Left renal pelvis (tissue), 4 donors: ENCODE data around the gene ZNF783. TPM values are rescaled to one million over a fixed set of nuclear protein-coding genes. Genes with fewer than 3 reads are reported as not detected.
"Not testable (repeated sequence)": the region's sequence is repeated elsewhere in the genome, so short reads cannot be mapped to it uniquely, and the experiment has no call there.

Experiments
- DNase-seq, 4 donors: peaks; one replicate each; pipeline ENCODE4 v3.0.0-alpha.2; 2013; ENCODE audit warnings: low read depth in 4 of 4, low spot score in 3 of 4
- polyA plus RNA-seq, 4 donors: library from polyadenylated mRNA; unstranded; fragments of 120-200 nt; gene quantifications; one replicate each; pipeline ENCODE4 v1.2.1, GENCODE V29; 2013; ENCODE audit not compliant: insufficient read length in 4 of 4

Gene ZNF783
- polyA plus RNA-seq = 10 to 100 TPM; 11.3 to 18.5 (median 14.4) TPM

DNA sequence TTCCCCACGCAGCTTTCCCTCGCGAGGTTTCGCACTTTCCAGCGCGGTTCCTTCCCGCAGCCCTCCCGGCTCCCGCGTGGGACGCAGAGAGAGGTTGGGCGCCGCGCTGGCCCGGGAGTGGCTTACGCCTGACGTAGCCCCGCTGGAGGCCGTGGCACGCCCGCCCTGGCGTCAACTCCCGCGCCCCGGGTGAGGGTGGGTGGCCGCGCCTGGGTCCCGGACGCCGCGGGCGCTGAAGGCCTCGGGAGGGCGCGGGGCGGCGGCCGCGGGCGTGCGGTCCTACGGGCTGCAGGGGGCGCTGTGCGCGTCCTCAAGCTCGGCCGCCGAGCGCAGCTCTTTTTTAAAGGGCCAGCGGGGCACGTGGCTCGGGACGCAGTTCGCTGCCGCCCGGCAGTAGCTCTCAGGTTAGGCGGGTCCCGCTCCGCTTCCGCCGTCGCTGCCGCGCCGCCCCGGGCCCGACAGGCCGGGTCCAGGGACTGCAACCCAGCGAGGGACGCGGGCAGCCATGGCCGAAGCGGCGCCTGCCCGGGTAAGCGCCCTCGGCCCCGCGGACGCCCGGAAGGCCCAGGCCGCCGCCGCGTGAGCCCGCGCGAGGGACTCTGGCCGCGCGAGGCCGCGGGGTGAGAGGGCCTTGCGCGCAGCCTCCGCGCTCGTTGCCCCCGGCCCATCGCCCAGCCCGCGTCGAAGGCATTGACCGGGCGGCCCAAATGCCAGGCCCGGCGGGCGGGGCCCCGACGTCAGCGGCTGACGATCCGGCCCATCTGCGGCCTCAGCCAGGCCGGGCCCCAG, at the start of gene ZNF783:
Gene ZNF783, plus strand, starts transcription at position 368 of the 789 bp plus-strand sequence. Its CDS starts 138 bp downstream, at position 506.
- DNase-seq = peak; percentile 62 to 80 (median 74)

GRCh38 chr7:149214020-149214720, 47.8 kb upstream of the ZNF783 start:
- DNase-seq = no peak

DNA sequence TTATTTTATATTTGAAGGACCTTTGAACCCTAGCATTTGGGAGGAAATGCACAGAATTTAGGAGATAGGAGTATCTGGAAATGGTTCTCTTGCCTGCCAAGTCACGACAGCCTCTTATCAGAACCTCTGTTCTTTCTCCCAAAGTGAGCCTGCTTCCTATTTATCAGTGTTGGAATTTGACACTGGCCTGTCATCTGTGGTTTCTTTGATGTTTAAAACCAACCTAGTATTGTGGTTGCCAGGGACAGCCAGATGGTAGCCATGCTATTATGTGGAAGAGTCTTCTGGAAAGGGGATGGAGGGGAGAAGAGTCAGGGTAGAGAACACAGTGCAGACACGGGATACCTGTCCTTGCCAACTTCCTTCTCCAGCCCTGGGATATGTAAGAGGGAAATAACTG, 45.6 kb upstream of the ZNF783 start:
- DNase-seq = no peak

DNA sequence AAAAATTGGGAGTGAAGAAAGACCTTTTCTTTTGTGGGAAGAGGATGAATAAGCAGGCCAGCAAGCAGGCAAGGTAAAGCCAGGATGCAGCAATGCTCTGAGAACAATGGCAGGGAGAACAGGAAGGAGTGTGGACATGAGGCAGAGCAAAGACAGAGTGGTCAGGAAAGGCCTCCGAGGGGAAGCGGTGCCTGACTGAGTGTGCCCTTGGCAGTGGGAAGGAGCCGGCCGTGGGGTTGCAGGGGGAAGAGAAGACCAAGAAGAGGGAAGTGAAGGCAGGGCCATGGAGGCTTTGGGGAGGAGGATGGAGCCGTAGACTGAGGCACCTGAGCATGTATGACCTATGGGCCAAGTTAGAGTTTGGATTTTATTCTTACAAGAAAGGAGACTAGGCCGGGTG, 44.4 kb upstream of the ZNF783 start:
- no peak for DNase-seq

DNA sequence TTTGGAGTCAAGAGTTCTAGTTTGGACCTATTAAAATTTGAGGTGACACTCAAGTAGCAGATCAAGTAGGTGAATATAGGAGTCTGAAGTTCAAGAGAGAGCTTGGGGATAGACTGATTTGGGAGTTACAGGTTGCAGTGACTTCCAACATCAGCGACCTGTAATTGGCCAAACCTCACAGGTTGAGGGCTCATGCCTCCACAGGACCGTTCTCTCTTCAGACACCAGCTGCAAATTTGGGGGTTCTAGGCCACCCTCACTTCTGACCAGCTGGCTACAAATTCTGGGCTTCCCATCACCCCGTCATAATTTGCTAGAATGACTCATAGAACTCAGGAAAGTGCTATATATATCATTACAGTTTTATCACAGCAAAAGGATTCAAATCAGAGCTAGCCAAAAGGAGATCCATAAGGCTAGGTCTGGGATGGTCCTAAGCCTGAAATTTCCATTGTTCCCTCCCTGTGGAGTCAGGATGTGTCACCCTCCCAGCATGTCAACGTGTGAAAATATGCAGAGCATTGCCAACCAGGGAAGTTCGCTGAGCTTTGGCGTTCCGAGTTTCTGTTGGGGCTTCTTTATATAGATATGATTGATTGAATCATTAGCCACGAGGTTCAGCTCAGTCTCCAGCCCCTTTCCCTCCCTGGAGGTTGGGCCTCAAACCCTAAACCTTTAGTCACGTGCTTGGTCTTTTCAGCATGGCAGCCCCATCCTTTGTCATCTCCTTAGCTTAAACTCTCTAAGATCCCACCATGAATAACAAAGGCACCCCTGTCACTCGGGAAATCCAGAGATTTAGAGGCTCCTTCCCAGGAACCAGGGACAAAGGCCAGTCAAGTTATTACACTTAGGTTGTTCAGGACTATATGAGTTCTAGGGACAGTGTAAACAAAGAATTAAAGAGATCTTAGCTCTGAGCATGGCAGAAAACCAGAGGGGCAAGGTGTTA, 43.3 kb upstream of the ZNF783 start:
- no peak for DNase-seq

GRCh38 chr7:149220534-149220933, 41.5 kb upstream of the ZNF783 start:
- DNase-seq = no peak

- no peak for DNase-seq
These were observed 38.8 kb upstream of the ZNF783 start for GRCh38 chr7:149223176-149223575.

DNA sequence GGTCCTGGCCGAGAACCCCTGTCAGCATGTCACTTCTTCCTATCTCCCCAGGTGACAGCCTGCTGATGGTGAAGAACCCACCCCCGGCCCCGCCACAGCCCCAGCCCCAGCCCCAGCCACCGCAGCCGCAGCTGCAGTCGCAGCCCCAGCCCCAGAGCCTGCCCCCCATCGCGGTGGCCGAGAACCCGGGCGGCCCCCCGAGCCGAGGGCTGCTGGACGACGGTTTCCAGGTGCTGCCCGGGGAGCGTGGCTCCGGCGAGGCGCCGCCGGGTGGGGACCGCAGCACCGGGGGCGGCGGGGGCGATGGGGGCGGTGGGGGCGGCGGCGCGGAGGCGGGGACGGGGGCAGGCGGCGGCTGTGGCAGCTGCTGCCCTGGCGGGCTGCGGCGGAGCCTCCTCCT, 38.2 kb upstream of the ZNF783 start:
- no peak for DNase-seq

DNA sequence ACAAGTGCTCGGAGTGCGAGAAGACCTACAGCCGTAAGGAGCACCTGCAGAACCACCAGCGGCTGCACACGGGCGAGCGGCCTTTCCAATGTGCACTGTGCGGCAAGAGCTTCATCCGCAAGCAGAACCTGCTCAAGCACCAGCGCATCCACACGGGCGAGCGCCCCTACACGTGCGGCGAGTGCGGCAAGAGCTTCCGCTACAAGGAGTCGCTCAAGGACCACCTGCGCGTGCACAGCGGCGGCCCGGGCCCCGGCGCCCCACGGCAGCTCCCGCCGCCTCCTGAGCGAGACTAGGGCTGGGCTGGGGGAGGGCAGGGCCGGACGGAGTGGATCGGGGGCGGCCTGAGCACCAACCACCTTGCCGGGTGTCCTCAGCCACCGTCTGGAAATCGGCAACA, 37.6 kb upstream of the ZNF783 start:
- DNase-seq = no peak

- DNase-seq = no peak
These were observed 36.9 kb upstream of the ZNF783 start for GRCh38 chr7:149225106-149225505.

DNA sequence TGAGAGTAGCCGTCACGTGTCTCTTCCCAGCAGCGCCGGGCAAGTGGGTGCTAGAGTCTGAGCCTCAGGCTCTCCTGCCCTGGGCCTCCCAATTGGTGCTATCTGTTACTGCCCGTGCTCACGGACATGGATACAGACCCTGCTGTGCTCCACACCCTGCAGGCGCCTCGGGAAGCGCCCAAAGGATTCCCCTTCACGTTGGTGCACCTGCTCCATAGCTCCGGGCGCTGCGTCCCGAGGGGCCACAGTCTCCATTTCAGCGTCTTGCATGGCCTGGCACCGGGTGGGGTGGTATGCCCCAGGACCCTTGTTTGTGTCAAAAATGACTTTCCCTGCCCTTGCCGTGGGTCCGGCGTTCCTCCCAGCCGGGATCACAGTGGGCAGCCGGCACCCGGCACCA, 36.3 kb upstream of the ZNF783 start:
- DNase-seq = no peak

DNA sequence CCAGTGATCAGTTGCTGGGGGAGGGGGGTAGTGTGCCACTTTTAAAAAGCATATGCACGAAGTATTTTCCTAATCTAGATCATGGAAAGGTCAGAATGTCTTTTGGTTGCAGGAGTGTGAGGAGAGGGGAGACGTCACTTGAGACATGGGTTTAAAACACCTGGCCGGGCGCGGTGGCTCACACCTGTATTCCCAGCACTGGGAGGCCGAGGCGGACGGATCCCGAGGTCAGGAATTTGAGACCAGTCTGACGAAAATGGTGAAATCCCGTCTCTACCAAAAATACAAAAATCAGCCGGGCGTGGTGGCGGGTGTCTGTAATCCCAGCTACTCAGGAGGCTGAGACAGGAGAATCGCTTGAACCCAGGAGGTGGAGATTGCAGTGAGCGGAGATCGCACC, 35.6 kb upstream of the ZNF783 start:
- DNase-seq = not testable (repeated sequence)

GRCh38 chr7:149226840-149227494, 35.0 kb upstream of the ZNF783 start:
- DNase-seq = no peak

- DNase-seq = no peak
These were observed 33.0 kb upstream of the ZNF783 start for GRCh38 chr7:149228831-149229471.

DNA sequence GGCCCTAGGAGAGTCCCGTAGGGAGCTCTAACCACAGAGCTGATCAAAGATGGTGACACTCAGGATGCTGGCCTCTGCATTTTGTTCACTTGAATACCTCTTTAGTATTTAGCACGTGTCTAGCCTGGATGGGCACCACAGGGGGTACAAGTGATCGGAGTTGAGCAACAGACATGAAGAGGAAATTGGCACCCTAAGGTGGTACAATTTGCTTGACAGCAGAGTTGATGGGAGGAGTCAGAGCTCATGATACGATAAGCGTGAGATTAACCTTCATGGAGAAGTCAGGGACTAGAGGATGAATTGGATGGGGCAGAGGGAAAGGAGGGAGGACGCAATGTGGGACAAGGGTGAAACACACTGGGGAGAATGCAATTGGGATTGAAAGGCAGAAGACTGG, 32.5 kb upstream of the ZNF783 start:
- DNase-seq = no peak

DNA sequence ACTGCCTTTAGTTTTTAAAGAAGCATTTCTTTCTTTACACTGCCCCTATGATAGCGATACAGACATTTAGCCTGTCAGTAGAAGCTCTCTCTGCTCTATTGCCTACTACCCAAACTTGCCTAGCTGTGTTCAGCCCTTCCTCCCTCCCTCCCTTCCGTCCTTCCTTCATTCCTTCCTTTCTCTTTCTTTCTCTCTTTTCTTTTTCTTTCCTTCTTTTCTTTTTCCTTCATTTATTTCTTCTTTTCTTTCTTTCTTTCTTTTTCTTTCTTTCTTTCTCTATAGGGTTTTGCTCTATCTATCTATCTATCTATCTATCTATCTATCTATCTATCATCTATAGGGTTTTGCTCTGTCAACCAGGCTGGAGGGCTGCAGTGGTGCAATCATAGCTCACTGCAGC, 29.6 kb upstream of the ZNF783 start:
- DNase-seq = no peak

DNA sequence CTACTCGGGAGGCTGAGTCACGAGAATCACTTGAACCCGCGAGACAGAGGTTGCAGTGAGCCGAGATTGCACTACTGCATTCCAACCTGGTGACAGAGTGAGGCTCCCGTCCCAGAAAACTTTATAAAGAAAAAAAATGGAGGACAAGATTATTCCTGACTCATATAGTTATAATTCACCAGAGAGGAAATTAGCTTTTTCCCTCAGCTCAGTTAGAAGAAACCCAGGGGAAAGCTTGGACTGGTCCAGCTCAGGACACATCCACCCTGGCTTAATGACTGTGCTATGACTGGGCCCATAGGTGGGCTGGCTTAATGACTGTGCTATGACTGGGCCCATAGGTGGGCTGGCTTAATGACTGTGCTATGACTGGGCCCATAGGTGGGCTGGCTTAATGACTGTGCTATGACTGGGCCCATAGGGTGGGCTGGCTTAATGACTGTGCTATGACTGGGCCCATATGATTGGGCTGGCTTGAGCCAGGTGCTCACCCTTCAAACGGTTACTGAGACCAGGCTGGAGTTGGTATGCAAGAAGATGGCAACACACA, 28.3 kb upstream of the ZNF783 start:
- not testable (repeated sequence) for DNase-seq

- no peak for DNase-seq
These were observed 24.5 kb upstream of the ZNF783 start for GRCh38 chr7:149237502-149237901.

DNA sequence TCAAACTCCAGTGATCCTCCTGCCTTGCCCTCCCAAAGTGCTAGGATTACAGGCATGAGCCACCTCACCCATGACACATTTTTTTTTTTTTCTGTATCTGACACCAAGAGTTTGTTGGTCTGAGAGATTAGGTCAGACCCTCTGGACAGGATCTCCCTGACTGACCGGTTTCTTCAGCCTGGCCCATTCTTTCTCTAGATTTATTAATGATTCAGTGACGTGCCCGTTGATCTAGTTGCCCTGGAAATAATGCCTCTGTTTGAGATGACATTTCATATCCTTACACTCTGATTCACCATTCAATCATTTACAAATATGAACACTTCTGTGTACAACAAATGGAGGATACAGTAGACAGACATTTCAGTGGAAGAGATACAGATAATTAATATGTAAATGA, 23.9 kb upstream of the ZNF783 start:
- DNase-seq = no peak
